ENCODE measurements around the gene BCAP29. TPM values are rescaled to one million over a fixed set of nuclear protein-coding genes. Genes with fewer than 3 reads are reported as not detected.

Gene BCAP29
- total and polyA plus RNA-seq, 9 of the 15 experiments (the other 6 are each of a cell fraction or from before 2014, with no cell fraction given): 63.4 to 137 (median 79.7) TPM

DNA sequence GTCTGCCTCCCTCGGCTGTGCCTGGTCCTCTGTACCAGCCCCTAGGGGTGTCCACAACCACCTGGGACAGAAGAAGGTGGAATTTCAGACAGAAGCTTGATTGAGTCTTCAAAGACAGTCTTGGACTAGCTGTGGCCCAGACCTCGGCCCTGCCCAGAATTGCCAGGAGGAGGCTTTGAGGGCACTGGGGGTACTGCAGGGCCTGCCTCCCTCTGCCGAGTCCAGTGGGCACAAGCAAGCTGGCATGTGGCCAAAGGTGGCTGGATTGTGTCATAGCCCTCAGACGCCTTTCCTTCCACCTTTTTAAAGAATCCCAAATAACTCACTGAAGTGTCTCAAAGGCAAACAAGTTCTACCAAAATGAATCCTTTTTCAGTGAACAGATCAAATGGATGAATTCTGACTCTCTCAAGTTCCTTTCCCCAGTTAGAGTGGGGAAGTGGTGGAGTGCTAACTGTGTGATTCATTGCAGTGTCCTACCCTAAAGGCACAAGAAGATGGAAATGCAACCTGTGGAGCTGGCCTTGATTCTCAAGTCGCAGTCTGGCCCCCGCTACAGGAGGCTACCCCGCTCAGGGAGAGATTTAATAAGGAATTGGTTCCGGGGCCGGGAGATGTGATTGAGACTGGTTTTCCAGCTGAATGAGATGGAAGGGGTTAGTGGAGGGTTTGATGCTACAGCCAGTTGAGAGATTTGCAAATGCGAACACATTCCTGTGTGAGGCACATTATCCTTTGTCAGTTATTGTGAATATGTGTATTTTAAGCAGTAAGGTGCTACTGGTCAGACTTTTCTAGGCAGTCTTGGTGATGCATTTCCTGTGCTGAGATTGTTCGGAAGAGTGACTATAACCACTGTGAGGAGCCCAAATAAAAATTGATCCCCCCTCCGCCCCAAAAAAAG lies 51.8 kb downstream of the BCAP29 start:
- DNase-seq (ENCODE audit: extremely low read depth in 1 of 4, low spot score in 3 of 4) (no peak), ATAC-seq (peak; percentile 22; the same call in 2 of the 3 replicates), FAIRE-seq (no peak)
- 60% methylated on average over 12 of the region's 12 CpGs for WGBS (ENCODE audit: insufficient coverage, low coverage, missing lambda C conversion rate)
- Histone ChIP-seq H3K36me3 (ENCODE audit: control insufficient read depth, insufficient read depth, low read length) (no peaks in the 10 kb centered on the region), H2AFZ (ENCODE audit: low read depth, low read length) (no peak overlapping the region), H3K9ac (ENCODE audit: insufficient read depth in 1 of 2, low read depth in 2 of 2, low read length in 2 of 2) (no peak overlapping the region), H3K4me1 (replicated peaks in 1 of 2; ENCODE audit: control insufficient read depth in 2 of 2, insufficient read depth in 2 of 2, low read length in 2 of 2) (no peaks in the 10 kb centered on the region), H3K9me3 (replicated peaks; ENCODE audit: control insufficient read depth, insufficient read depth, low read depth, low read length) (no peaks in the 10 kb centered on the region), H3K27ac (ENCODE audit: extremely low read depth, low read depth, low read length) (no peak overlapping the region), H3K79me2 (ENCODE audit: control insufficient read depth, insufficient read depth, low read length) (no peaks in the 10 kb centered on the region), H3K27me3 (ENCODE audit: control insufficient read depth in 2 of 2, insufficient read depth in 2 of 2, low read length in 2 of 2) (no peaks in the 10 kb centered on the region), H3K4me3 (no peak overlapping the region), H4K20me1 (replicated peaks; ENCODE audit: control insufficient read depth, insufficient read depth, low read length) (no peaks in the 10 kb centered on the region), H3K9me1 (ENCODE audit: control insufficient read depth, insufficient read depth, low read length) (no peaks in the 10 kb centered on the region), H3K4me2 (ENCODE audit: insufficient read depth, low read length) (no peak overlapping the region)
- ChIA-PET POLR2A (interaction anchor here (0.8 to 1.5 kb wide), 2 partner anchors 13 to 21 kb away, joined by 3 to 8 read pairs; no protein-coding TSS in a partner anchor), CTCF (ENCODE audit: low intra/inter-chr PET ratio) (no interaction called here)
- intact Hi-C loops (cut with micrococcal nuclease): no loop called here
- peak; percentile 76; the same call in 1 of the 2 replicates for TF ChIP-seq NFIC (IDR thresholded peaks at IDR 0.05)
- no peak for TF ChIP-seq PTRF (tag; IDR thresholded peaks at IDR 0.05)
- in situ Hi-C loops (cut with MboI): no loop called here
- BruUV-seq (replicated peaks): no TSS peak

- WGBS (ENCODE audit: insufficient coverage, low coverage, missing lambda C conversion rate): 48% methylated on average over 2 of the region's 2 CpGs
- intact Hi-C loops (cut with micrococcal nuclease): no loop called here
- no peak overlapping the region for H2AFZ ChIP-seq (ENCODE audit: low read depth, low read length)
- FAIRE-seq (no peak), ATAC-seq (no peak), DNase-seq (ENCODE audit: extremely low read depth in 1 of 4, low spot score in 3 of 4) (no peak)
- H4K20me1 ChIP-seq (replicated peaks; ENCODE audit: control insufficient read depth, insufficient read depth, low read length): no peaks in the 10 kb centered on the region
- H3K9me1 ChIP-seq (ENCODE audit: control insufficient read depth, insufficient read depth, low read length): no peaks in the 10 kb centered on the region
- CTCF ChIA-PET (ENCODE audit: low intra/inter-chr PET ratio): no interaction called here
- H3K9me3 ChIP-seq (replicated peaks; ENCODE audit: control insufficient read depth, insufficient read depth, low read depth, low read length): no peaks in the 10 kb centered on the region
- H3K79me2 ChIP-seq (ENCODE audit: control insufficient read depth, insufficient read depth, low read length): no peaks in the 10 kb centered on the region
- H3K4me2 ChIP-seq (ENCODE audit: insufficient read depth, low read length): no peak overlapping the region
- no peaks in the 10 kb centered on the region for H3K36me3 ChIP-seq (ENCODE audit: control insufficient read depth, insufficient read depth, low read length)
- POLR2A ChIA-PET: interaction anchor here (0.7 to 1.5 kb wide), 2 partner anchors 12 kb away, joined by 3 to 8 read pairs; no protein-coding TSS in a partner anchor
- H3K27ac ChIP-seq (ENCODE audit: extremely low read depth, low read depth, low read length): no peak overlapping the region
- H3K4me1 ChIP-seq (replicated peaks in 1 of 2; ENCODE audit: control insufficient read depth in 2 of 2, insufficient read depth in 2 of 2, low read length in 2 of 2): no peaks in the 10 kb centered on the region
- TF ChIP-seq, protein P1, sequence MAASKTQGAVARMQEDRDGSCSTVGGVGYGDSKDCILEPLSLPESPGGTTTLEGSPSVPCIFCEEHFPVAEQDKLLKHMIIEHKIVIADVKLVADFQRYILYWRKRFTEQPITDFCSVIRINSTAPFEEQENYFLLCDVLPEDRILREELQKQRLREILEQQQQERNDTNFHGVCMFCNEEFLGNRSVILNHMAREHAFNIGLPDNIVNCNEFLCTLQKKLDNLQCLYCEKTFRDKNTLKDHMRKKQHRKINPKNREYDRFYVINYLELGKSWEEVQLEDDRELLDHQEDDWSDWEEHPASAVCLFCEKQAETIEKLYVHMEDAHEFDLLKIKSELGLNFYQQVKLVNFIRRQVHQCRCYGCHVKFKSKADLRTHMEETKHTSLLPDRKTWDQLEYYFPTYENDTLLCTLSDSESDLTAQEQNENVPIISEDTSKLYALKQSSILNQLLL (CRISPR knock-in tag; IDR thresholded peaks at IDR 0.05; ENCODE audit: borderline replicate concordance): no peak
- no peak for TF ChIP-seq DDX20 (tag; IDR thresholded peaks at IDR 0.05; ENCODE audit: low read depth)
- TF ChIP-seq EGR1 (conservative IDR thresholded peaks at IDR 0.05): no peak
- TF ChIP-seq ZNF668 (CRISPR knock-in tag; IDR thresholded peaks at IDR 0.05): no peak
- no peak overlapping the region for H3K4me3 ChIP-seq
- in situ Hi-C loops (cut with MboI): no loop called here
- BruUV-seq (replicated peaks): no TSS peak
- no peaks in the 10 kb centered on the region for H3K27me3 ChIP-seq (ENCODE audit: control insufficient read depth in 2 of 2, insufficient read depth in 2 of 2, low read length in 2 of 2)
- H3K9ac ChIP-seq (ENCODE audit: insufficient read depth in 1 of 2, low read depth in 2 of 2, low read length in 2 of 2): no peak overlapping the region
These were observed 52.4 kb downstream of the BCAP29 start for GRCh38 chr7:107632492-107632865.
